ENCODE results near the gene ATF7IP2.

GRCh38 chr16:10376229-10376628 is 9.6 kb upstream of the ATF7IP2 start:
- TF ChIP-seq, protein P1, sequence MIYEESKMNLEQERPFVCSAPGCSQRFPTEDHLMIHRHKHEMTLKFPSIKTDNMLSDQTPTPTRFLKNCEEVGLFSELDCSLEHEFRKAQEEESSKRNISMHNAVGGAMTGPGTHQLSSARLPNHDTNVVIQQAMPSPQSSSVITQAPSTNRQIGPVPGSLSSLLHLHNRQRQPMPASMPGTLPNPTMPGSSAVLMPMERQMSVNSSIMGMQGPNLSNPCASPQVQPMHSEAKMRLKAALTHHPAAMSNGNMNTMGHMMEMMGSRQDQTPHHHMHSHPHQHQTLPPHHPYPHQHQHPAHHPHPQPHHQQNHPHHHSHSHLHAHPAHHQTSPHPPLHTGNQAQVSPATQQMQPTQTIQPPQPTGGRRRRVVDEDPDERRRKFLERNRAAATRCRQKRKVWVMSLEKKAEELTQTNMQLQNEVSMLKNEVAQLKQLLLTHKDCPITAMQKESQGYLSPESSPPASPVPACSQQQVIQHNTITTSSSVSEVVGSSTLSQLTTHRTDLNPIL (CRISPR knock-in tag; IDR thresholded peaks at IDR 0.05; ENCODE audit: low read depth): no peak
- TF ChIP-seq POU6F1 (CRISPR knock-in tag; IDR thresholded peaks at IDR 0.05; ENCODE audit: borderline replicate concordance, low read depth) (no peak), ZNF565 (CRISPR knock-in tag; conservative IDR thresholded peaks at IDR 0.05; ENCODE audit: low read depth) (no peak), ZNF70 (CRISPR knock-in tag; IDR thresholded peaks at IDR 0.05) (no peak), PATZ1 (CRISPR knock-in tag; IDR thresholded peaks at IDR 0.05; ENCODE audit: borderline replicate concordance) (no peak), BACH2 (CRISPR knock-in tag; IDR thresholded peaks at IDR 0.05; ENCODE audit: borderline replicate concordance) (no peak), ZFP3 (CRISPR knock-in tag; IDR thresholded peaks at IDR 0.05) (no peak)
- TF ChIP-seq, protein P2, sequence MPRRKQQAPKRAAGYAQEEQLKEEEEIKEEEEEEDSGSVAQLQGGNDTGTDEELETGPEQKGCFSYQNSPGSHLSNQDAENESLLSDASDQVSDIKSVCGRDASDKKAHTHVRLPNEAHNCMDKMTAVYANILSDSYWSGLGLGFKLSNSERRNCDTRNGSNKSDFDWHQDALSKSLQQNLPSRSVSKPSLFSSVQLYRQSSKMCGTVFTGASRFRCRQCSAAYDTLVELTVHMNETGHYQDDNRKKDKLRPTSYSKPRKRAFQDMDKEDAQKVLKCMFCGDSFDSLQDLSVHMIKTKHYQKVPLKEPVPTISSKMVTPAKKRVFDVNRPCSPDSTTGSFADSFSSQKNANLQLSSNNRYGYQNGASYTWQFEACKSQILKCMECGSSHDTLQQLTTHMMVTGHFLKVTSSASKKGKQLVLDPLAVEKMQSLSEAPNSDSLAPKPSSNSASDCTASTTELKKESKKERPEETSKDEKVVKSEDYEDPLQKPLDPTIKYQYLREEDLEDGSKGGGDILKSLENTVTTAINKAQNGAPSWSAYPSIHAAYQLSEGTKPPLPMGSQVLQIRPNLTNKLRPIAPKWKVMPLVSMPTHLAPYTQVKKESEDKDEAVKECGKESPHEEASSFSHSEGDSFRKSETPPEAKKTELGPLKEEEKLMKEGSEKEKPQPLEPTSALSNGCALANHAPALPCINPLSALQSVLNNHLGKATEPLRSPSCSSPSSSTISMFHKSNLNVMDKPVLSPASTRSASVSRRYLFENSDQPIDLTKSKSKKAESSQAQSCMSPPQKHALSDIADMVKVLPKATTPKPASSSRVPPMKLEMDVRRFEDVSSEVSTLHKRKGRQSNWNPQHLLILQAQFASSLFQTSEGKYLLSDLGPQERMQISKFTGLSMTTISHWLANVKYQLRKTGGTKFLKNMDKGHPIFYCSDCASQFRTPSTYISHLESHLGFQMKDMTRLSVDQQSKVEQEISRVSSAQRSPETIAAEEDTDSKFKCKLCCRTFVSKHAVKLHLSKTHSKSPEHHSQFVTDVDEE (CRISPR knock-in tag; IDR thresholded peaks at IDR 0.05): no peak
